ENCODE data around the gene ANKRD29.
"Not testable (repeated sequence)": the region's sequence is repeated elsewhere in the genome, so short reads cannot be mapped to it uniquely, and the experiment has no call there.

The ANKRD29 gene

DNA sequence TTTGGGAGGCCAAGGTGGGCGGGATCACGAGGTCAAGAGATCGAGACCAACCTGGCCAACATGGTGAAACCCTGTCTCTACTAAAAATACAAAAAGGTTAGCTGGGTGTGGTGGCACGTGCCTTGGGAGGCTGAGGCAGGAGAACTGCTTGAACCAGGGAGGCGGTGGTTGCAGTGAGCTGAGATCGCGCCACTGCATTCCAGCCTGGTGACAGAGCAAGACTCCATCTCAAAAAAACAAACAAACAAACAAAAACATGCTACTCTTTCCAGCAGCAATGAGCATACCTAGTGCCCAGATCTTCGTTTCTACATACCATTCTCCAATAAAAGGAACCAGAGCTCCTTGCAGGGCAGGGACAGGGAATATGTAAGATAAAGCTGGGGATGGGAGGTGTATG is 105.2 kb downstream of the ANKRD29 start:
- ATAC-seq: not testable (repeated sequence)

DNA sequence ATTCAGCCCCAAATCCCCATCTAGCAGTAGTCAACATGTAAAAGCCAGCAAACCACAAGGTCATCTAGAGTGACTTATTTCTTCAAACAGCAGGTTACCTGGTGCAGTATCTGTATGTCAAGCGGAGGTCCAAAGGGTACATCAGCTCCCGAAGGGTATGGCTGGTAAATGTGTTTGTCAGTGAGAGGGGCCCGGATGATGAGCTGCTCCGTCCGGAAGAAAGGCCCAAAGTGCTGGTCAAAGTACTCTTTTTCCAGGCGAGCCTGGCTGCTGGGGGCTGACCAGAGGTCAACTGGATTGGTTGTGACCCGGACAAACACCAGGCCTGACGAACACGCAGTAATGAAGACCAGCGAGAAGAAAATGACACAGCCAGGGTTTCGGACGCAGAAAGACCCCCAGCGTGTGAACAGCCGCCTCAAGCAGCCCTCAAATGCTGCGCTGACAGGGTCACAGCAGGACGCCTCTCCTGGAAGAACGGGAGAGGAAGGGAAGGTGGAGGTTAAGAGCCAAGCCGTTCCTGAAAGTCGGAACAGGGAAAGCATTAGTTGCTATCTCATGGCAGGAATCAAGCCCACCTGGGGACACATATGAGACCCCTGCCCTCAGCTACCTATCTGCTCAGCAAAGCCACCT is 106.4 kb downstream of the ANKRD29 start:
- DNase-seq (no peak), ATAC-seq (no peak)

More for the DNA sequence above, 105.2 kb downstream of the ANKRD29 start:
- not testable (repeated sequence) for DNase-seq

GRCh38 chr18:23553887-23554286 is 108.8 kb downstream of the ANKRD29 start:
- DNase-seq (no peak), ATAC-seq (no peak)

DNA sequence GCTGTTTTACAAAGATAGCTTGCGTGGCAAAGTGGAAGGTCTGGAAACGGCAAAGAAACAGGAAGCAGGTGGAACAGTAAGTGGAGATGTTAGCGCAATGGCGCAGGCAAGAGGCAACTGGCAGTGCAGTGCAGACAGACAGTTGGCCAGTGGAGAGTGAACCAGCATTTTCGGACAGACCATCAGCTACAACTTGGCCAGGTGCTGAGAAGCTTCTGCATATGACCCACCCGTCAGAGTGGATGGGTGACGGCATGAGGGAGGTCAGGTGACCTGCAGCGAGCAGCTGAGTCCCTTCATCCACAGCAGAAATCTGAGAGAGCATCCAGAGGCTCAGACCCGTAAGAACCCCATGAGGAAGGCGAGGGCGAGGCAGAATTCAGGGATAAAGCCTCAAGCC is 110.2 kb downstream of the ANKRD29 start:
- no peak for DNase-seq
- no peak for ATAC-seq

GRCh38 chr18:23551978-23552377 is 110.7 kb downstream of the ANKRD29 start:
- DNase-seq: no peak
- no peak for ATAC-seq

GRCh38 chr18:23550898-23551297 is 111.8 kb downstream of the ANKRD29 start:
- DNase-seq (no peak), ATAC-seq (no peak)

Measured in stimulated activated naive CD8-positive, alpha-beta T cell treated with anti-CD3 and anti-CD28 coated beads, Interleukin-15, Interleukin-2, amounts not matched to agents 100 U/mL and 50 U/mL, for 24 hours (primary cell).